Measurements from ENCODE around the gene ZZZ3.

DNA sequence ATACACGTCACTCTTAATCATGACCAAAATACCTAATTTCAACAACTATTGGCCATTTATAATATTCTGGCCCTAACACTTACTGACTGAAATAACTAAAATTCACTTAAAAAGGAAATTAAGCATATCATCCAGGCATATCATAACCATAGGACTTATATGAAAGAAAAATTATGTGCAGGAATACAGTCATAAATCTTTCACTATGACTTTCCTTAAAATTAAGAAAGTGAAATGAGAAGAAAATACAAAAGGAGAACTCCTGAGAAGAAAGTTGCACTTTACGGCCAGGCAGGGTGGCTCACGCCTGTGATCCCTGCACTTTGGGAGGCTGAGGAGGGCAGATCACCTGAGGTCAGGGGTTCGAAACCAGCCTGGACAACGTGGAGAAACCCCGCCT is 9.4 kb downstream of the ZZZ3 start:
- no peak for TF ChIP-seq CTCF (conservative IDR thresholded peaks at IDR 0.05; ENCODE audit: low read length)
- TF ChIP-seq EZH2phosphoT487 (IDR thresholded peaks at IDR 0.05; ENCODE audit: borderline replicate concordance) = no peak
